ENCODE measurements around the gene TAOK3. TPM values are rescaled to one million over a fixed set of nuclear protein-coding genes. Genes with fewer than 3 reads are reported as not detected.
"Not testable (repeated sequence)": the region's sequence is repeated elsewhere in the genome, so short reads cannot be mapped to it uniquely, and the experiment has no call there.

The TAOK3 gene
- total and polyA plus RNA-seq, 9 of the 15 experiments (the other 6 are each of a cell fraction or from before 2014, with no cell fraction given), result 24.3 to 83.5 (median 47.1) TPM

GRCh38 chr12:118135788-118136558, 236.7 kb downstream of the TAOK3 start, which contains the start of gene PEBP1 (continued):
- no peak for TF ChIP-seq ZNF518B (CRISPR knock-in tag; IDR thresholded peaks at IDR 0.05)
- no peak for TF ChIP-seq SIRT6 (IDR thresholded peaks at IDR 0.05; ENCODE audit: low read depth, low read length)

- H2AFZ ChIP-seq (ENCODE audit: low read depth, low read length); H3K9ac ChIP-seq (ENCODE audit: insufficient read depth in 1 of 2, low read depth in 2 of 2, low read length in 2 of 2); BruUV-seq (replicated peaks); H3K79me2 ChIP-seq (ENCODE audit: control insufficient read depth, insufficient read depth, low read length); H3K4me3 ChIP-seq; H3K27ac ChIP-seq (ENCODE audit: extremely low read depth, low read depth, low read length); H3K4me2 ChIP-seq (ENCODE audit: insufficient read depth, low read length); ATAC-seq; H3K9me3 ChIP-seq (replicated peaks; ENCODE audit: control insufficient read depth, insufficient read depth, low read depth, low read length); POLR2A ChIA-PET; CTCF ChIA-PET (ENCODE audit: low intra/inter-chr PET ratio); intact Hi-C loops (cut with micrococcal nuclease); FAIRE-seq; H4K20me1 ChIP-seq (replicated peaks; ENCODE audit: control insufficient read depth, insufficient read depth, low read length); in situ Hi-C loops (cut with MboI); H3K4me1 ChIP-seq (replicated peaks in 1 of 2; ENCODE audit: control insufficient read depth in 2 of 2, insufficient read depth in 2 of 2, low read length in 2 of 2); DNase-seq (ENCODE audit: extremely low read depth in 1 of 4, low spot score in 3 of 4); H3K27me3 ChIP-seq (ENCODE audit: control insufficient read depth in 2 of 2, insufficient read depth in 2 of 2, low read length in 2 of 2); H3K36me3 ChIP-seq (ENCODE audit: control insufficient read depth, insufficient read depth, low read length); H3K9me1 ChIP-seq (ENCODE audit: control insufficient read depth, insufficient read depth, low read length): not testable (repeated sequence)
- peak; percentile 82 for TF ChIP-seq ZNF146 (CRISPR knock-in tag; IDR thresholded peaks at IDR 0.05; ENCODE audit: unreplicated experiment)
- peak; percentile 71 for TF ChIP-seq BCOR (IDR thresholded peaks at IDR 0.05)
- 0 out of 4 replicates have a peak, but pooled peaks of 1 of the 2 experiments have one; percentile 33 for TF ChIP-seq KDM1A (IDR thresholded peaks at IDR 0.05)
- WGBS (ENCODE audit: insufficient coverage, low coverage, missing lambda C conversion rate), result 41% methylated on average over 5 of the region's 5 CpGs
Measured at GRCh38 chr12:118129436-118129835, 243.3 kb downstream of the TAOK3 start.

Data from K562 (cell line).